ENCODE results near the gene SGIP1. TPM values are rescaled to one million over a fixed set of nuclear protein-coding genes. Genes with fewer than 3 reads are reported as not detected.
"Not testable (repeated sequence)": the region's sequence is repeated elsewhere in the genome, so short reads cannot be mapped to it uniquely, and the experiment has no call there.

SGIP1 gene
- total RNA-seq, 1 donor from 2014 or later, result 5.3 TPM

DNA sequence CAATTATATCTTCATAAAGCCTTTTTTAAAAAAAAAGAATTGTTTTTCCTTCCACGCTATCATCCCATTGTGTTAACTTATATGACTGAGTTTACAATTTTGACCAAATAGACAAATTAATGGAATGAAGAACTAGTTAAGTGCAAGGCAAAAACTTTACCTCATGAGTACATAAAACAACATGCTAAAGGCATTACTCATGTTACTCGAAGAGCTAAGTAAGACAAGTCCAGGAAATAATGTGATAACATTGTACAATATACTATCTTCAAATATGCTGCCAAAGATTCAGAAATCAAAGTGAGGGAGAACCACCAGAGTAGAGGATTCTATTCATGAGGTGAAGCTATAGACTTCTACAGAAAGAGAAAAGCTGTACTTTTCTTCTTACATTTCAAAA lies 194.1 kb downstream of the SGIP1 start:
- no peaks in the 10 kb centered on the region for H3K4me1 Mint-ChIP-seq
- H3K9me3 Mint-ChIP-seq, result no peaks in the 10 kb centered on the region
- TF ChIP-seq, protein P1, sequence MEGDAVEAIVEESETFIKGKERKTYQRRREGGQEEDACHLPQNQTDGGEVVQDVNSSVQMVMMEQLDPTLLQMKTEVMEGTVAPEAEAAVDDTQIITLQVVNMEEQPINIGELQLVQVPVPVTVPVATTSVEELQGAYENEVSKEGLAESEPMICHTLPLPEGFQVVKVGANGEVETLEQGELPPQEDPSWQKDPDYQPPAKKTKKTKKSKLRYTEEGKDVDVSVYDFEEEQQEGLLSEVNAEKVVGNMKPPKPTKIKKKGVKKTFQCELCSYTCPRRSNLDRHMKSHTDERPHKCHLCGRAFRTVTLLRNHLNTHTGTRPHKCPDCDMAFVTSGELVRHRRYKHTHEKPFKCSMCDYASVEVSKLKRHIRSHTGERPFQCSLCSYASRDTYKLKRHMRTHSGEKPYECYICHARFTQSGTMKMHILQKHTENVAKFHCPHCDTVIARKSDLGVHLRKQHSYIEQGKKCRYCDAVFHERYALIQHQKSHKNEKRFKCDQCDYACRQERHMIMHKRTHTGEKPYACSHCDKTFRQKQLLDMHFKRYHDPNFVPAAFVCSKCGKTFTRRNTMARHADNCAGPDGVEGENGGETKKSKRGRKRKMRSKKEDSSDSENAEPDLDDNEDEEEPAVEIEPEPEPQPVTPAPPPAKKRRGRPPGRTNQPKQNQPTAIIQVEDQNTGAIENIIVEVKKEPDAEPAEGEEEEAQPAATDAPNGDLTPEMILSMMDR (conservative IDR thresholded peaks at IDR 0.05), result no peak
- peaks cover 3% of the 10 kb centered on the region for H3K27me3 Mint-ChIP-seq (ENCODE audit: low read depth)
- H3K4me3 Mint-ChIP-seq, result no peak overlapping the region
- no peak overlapping the region for H3K27ac Mint-ChIP-seq (ENCODE audit: unreplicated experiment)
- no peaks in the 10 kb centered on the region for H3K36me3 Mint-ChIP-seq (ENCODE audit: low read depth)
- DNase-seq (ENCODE audit: low read depth, low spot score), result no peak

DNA sequence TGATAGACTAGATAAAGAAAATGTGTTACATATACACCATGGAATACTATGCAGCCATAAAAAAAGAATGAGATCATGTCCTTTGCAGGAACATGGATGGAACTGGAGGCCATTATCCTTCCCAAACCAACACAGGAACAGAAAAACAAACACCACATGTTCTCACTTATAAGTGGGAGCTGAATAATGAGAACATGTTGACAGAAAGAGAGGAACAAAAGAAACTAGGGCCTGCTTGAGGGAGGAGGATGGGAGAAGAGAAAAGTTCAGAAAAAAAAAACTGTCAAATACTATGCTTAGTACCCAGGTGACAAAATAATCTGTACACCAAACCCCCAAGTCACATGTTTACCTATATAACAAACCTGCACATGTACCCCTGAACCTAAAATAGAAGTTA lies 194.8 kb downstream of the SGIP1 start:
- DNase-seq (ENCODE audit: low read depth, low spot score); H3K9me3 Mint-ChIP-seq; H3K4me3 Mint-ChIP-seq: not testable (repeated sequence)

DNA sequence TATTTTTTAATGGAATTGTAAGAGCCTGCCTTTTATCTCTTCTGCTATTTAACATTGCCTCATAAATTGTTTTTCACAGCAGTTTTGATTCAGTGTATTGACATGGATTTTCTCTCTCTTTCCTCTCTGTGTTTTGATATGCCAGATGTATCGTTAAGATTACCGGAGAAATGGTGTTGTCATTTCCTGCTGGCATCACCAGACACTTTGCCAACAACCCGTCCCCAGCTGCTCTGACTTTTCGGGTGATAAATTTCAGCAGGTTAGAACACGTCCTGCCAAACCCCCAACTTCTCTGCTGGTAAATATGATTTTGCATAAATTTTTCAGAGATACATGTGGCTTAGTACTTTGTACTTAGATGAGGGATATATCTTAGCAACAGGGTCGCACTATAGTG lies 195.2 kb downstream of the SGIP1 start:
- no peaks in the 10 kb centered on the region for H3K4me1 Mint-ChIP-seq
- H3K9me3 Mint-ChIP-seq, result no peaks in the 10 kb centered on the region
- DNase-seq (ENCODE audit: low read depth, low spot score), result no peak
- H3K4me3 Mint-ChIP-seq, result no peak overlapping the region
- TF ChIP-seq, protein P1 (conservative IDR thresholded peaks at IDR 0.05), result no peak
- H3K27ac Mint-ChIP-seq (ENCODE audit: unreplicated experiment), result no peak overlapping the region
- H3K27me3 Mint-ChIP-seq (ENCODE audit: low read depth), result peaks cover 3% of the 10 kb centered on the region
- H3K36me3 Mint-ChIP-seq (ENCODE audit: low read depth), result no peaks in the 10 kb centered on the region

More for the DNA sequence above, 194.8 kb downstream of the SGIP1 start:
- H3K36me3 Mint-ChIP-seq (ENCODE audit: low read depth); H3K27me3 Mint-ChIP-seq (ENCODE audit: low read depth); H3K4me1 Mint-ChIP-seq; H3K27ac Mint-ChIP-seq (ENCODE audit: unreplicated experiment): not testable (repeated sequence)

DNA sequence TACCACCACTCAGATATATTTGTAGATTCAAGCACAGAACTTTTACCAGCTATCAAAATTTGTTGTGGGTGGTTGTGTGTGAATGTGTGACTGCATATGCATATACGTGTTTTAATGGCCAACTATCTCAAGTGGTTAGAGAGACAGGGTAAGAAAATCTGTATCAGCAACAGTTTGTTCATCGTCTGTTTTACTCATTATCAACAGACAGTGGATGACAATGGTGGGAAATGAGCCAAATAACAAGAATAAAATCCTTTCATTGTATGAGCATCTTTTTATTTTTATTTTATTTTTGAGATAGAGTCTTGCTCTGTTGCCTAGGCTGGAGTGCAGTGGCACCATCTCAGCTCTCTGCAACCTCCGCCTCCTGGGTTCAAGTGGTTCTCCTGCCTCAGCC lies 195.6 kb downstream of the SGIP1 start:
- Mint-ChIP-seq H3K27ac (ENCODE audit: unreplicated experiment) (no peak overlapping the region), H3K27me3 (ENCODE audit: low read depth) (peaks cover 3% of the 10 kb centered on the region), H3K4me3 (no peak overlapping the region), H3K36me3 (ENCODE audit: low read depth) (no peaks in the 10 kb centered on the region), H3K4me1 (no peaks in the 10 kb centered on the region), H3K9me3 (no peaks in the 10 kb centered on the region)
- DNase-seq (ENCODE audit: low read depth, low spot score), result no peak
- TF ChIP-seq, protein P1 (conservative IDR thresholded peaks at IDR 0.05), result no peak

DNA sequence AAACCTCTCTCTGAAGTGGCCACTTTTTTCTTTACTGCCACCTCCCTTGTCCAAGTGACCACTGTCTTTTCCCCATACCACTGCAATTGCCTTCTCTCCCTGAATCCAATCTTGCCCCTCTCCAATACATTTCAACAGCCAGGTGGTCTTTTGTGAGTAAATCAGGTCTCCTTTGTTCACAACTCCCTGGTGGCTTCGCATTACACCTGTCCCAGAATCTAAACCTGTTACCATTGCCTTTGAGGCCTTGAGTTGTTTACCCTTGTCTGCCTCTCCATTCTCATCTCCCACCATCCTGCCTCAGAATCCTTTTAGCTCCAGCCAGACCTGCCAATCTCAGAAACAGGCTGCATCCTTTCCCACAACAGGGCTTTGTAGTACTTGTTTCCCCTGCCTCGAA lies 196.5 kb downstream of the SGIP1 start:
- peaks cover 3% of the 10 kb centered on the region for H3K27me3 Mint-ChIP-seq (ENCODE audit: low read depth)
- no peaks in the 10 kb centered on the region for H3K9me3 Mint-ChIP-seq
- H3K4me3 Mint-ChIP-seq, result no peak overlapping the region
- TF ChIP-seq, protein P1 (conservative IDR thresholded peaks at IDR 0.05), result no peak
- H3K36me3 Mint-ChIP-seq (ENCODE audit: low read depth), result no peaks in the 10 kb centered on the region
- DNase-seq (ENCODE audit: low read depth, low spot score), result no peak
- H3K4me1 Mint-ChIP-seq, result no peaks in the 10 kb centered on the region
- no peak overlapping the region for H3K27ac Mint-ChIP-seq (ENCODE audit: unreplicated experiment)

DNA sequence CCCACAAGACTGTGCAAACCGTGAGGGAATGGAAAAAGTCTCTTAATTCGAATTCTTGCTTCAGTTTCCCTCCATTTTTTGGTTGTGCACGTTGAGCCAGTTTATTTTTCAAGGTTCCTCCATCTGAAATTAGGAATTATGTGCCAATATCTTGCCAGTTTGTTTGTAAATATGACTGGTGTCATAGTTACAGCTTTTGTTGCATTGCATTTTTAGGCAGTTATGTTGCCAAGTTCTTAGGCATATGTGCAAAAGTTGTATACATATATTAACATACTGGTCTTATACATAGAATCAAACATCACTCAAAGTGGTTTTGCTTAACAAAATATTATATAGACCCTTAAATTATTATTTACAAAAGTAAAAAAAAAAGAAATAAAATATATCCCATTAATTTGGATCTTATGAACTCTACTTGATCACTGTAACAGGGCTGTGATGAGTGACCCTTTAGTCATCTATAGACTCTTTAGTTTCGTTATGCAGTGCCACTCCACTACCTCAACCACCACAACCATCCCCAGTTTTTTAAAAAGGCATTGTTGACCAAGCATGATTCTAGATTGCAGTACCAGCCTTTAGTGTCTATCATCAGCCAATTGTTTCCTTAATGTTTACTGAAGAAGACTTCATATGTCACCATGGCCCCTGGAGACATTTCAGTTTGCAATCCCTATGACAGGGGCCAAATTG lies 197.4 kb downstream of the SGIP1 start:
- TF ChIP-seq, protein P1 (conservative IDR thresholded peaks at IDR 0.05), result no peak
- H3K9me3 Mint-ChIP-seq, result no peaks in the 10 kb centered on the region
- no peak for DNase-seq (ENCODE audit: low read depth, low spot score)
- no peaks in the 10 kb centered on the region for H3K36me3 Mint-ChIP-seq (ENCODE audit: low read depth)
- no peak overlapping the region for H3K4me3 Mint-ChIP-seq
- no peaks in the 10 kb centered on the region for H3K4me1 Mint-ChIP-seq
- no peak overlapping the region for H3K27ac Mint-ChIP-seq (ENCODE audit: unreplicated experiment)
- peaks cover 1% of the 10 kb centered on the region for H3K27me3 Mint-ChIP-seq (ENCODE audit: low read depth)

Data from neural crest cell (in vitro differentiated cells).